ENCODE data around the gene SORT1. TPM values are rescaled to one million over a fixed set of nuclear protein-coding genes. Genes with fewer than 3 reads are reported as not detected.

Gene SORT1
- total and polyA plus RNA-seq, 2 of the 13 experiments (the other 11 are each of a cell fraction or from before 2014, with no cell fraction given), result 32.4 to 93.0 TPM

DNA sequence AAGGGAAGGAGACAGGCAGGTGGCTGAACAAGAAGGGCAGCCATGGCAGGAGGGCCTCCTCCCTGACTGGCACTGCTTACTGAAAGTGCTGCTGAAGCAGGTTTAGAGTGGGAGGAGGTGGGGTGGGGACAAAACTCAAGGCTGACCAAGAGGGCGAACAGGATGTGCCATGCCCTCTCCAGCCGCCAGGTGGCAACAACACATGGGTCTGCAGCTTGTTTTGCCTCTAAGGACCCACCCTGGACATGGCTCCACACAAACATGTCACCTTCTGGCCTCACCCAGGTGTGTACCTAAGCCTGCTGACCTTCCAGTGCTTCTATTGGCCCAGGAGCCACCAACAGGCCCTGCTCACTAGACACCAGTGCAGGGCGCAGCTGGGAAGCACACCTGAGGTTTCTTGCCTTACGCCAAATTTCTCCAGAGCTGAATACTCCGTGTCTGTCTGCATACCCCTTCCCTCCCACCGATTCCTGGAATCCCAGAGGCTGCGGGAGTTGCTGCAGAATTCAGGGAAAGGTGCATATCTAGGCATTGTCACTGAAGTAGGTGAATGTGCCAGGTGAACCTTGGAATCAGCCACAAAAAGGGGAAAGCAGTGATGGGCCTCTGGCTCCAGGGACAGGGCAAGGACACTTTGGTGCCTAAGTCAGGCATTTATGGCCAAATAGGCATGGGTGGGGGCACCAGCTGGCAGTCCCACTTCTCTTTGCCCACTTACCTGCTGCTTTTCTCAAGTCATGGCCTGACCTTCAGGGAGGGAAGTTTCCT lies 120.1 kb downstream of the SORT1 start (continued):
- no peak for TF ChIP-seq ZFP82 (CRISPR knock-in tag; IDR thresholded peaks at IDR 0.05; ENCODE audit: borderline replicate concordance)
- TF ChIP-seq, protein P1, sequence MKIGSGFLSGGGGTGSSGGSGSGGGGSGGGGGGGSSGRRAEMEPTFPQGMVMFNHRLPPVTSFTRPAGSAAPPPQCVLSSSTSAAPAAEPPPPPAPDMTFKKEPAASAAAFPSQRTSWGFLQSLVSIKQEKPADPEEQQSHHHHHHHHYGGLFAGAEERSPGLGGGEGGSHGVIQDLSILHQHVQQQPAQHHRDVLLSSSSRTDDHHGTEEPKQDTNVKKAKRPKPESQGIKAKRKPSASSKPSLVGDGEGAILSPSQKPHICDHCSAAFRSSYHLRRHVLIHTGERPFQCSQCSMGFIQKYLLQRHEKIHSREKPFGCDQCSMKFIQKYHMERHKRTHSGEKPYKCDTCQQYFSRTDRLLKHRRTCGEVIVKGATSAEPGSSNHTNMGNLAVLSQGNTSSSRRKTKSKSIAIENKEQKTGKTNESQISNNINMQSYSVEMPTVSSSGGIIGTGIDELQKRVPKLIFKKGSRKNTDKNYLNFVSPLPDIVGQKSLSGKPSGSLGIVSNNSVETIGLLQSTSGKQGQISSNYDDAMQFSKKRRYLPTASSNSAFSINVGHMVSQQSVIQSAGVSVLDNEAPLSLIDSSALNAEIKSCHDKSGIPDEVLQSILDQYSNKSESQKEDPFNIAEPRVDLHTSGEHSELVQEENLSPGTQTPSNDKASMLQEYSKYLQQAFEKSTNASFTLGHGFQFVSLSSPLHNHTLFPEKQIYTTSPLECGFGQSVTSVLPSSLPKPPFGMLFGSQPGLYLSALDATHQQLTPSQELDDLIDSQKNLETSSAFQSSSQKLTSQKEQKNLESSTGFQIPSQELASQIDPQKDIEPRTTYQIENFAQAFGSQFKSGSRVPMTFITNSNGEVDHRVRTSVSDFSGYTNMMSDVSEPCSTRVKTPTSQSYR (CRISPR knock-in tag; IDR thresholded peaks at IDR 0.05; ENCODE audit: borderline replicate concordance), result 0 out of 2 replicates have a peak, but pooled peaks have one; percentile 33
- TF ChIP-seq HOXA5 (CRISPR knock-in tag; IDR thresholded peaks at IDR 0.05), result no peak
- TF ChIP-seq ELF4 (CRISPR knock-in tag; IDR thresholded peaks at IDR 0.05; ENCODE audit: borderline replicate concordance), result no peak
- peak; percentile 56 for TF ChIP-seq POLR2G (IDR thresholded peaks at IDR 0.05; ENCODE audit: low read depth, low read length)
- 0 out of 2 replicates have a peak, but pooled peaks have one; percentile 39 for TF ChIP-seq KDM3A (CRISPR knock-in tag; IDR thresholded peaks at IDR 0.05; ENCODE audit: low read depth)
- no peak for TF ChIP-seq SRF (IDR thresholded peaks at IDR 0.05; ENCODE audit: low read depth, low read length)
- peak; percentile 31; the same call in 1 of the 2 replicates for TF ChIP-seq KLF11 (CRISPR knock-in tag; IDR thresholded peaks at IDR 0.05)
- TF ChIP-seq NR2F6 (IDR thresholded peaks at IDR 0.05), result no peak; the same call in 1 of the 2 replicates
- TF ChIP-seq NR2F6 (CRISPR knock-in tag; IDR thresholded peaks at IDR 0.05), result peak; percentile 72
- TF ChIP-seq ZFP36L1 (CRISPR knock-in tag; IDR thresholded peaks at IDR 0.05), result no peak
- no peak for TF ChIP-seq HNRNPH1 (optimal IDR thresholded peaks at IDR 0.05; ENCODE audit: low read depth, low read length)
- TF ChIP-seq, protein P2, sequence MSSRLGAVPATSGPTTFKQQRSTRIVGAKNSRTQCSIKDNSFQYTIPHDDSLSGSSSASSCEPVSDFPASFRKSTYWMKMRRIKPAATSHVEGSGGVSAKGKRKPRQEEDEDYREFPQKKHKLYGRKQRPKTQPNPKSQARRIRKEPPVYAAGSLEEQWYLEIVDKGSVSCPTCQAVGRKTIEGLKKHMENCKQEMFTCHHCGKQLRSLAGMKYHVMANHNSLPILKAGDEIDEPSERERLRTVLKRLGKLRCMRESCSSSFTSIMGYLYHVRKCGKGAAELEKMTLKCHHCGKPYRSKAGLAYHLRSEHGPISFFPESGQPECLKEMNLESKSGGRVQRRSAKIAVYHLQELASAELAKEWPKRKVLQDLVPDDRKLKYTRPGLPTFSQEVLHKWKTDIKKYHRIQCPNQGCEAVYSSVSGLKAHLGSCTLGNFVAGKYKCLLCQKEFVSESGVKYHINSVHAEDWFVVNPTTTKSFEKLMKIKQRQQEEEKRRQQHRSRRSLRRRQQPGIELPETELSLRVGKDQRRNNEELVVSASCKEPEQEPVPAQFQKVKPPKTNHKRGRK (CRISPR knock-in tag; IDR thresholded peaks at IDR 0.05), result 0 out of 2 replicates have a peak, but pooled peaks have one; percentile 24
- TF ChIP-seq NFRKB (IDR thresholded peaks at IDR 0.05), result no peak
- TF ChIP-seq NR3C1 (CRISPR knock-in tag; IDR thresholded peaks at IDR 0.05), result no peak
- peak; percentile 65; the same call in 1 of the 2 replicates for TF ChIP-seq RXRA (CRISPR knock-in tag; IDR thresholded peaks at IDR 0.05)
- TF ChIP-seq STAT5B (CRISPR knock-in tag; IDR thresholded peaks at IDR 0.05), result no peak
- TF ChIP-seq NFIC (IDR thresholded peaks at IDR 0.05; ENCODE audit: low read length), result no peak
- TF ChIP-seq, protein P3, sequence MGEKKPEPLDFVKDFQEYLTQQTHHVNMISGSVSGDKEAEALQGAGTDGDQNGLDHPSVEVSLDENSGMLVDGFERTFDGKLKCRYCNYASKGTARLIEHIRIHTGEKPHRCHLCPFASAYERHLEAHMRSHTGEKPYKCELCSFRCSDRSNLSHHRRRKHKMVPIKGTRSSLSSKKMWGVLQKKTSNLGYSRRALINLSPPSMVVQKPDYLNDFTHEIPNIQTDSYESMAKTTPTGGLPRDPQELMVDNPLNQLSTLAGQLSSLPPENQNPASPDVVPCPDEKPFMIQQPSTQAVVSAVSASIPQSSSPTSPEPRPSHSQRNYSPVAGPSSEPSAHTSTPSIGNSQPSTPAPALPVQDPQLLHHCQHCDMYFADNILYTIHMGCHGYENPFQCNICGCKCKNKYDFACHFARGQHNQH (CRISPR knock-in tag; IDR thresholded peaks at IDR 0.05), result no peak
- no peak for TF ChIP-seq ONECUT2 (CRISPR knock-in tag; IDR thresholded peaks at IDR 0.05)
- 0 out of 2 replicates have a peak, but pooled peaks have one; percentile 77 for TF ChIP-seq ZFP41 (CRISPR knock-in tag; IDR thresholded peaks at IDR 0.05; ENCODE audit: borderline replicate concordance)
- no peak for TF ChIP-seq ZNF136 (CRISPR knock-in tag; IDR thresholded peaks at IDR 0.05; ENCODE audit: low read depth)
- peak; percentile 94 for TF ChIP-seq ETV5 (CRISPR knock-in tag; IDR thresholded peaks at IDR 0.05; ENCODE audit: borderline replicate concordance)
- TF ChIP-seq, protein P4, sequence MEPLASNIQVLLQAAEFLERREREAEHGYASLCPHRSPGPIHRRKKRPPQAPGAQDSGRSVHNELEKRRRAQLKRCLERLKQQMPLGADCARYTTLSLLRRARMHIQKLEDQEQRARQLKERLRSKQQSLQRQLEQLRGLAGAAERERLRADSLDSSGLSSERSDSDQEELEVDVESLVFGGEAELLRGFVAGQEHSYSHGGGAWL (CRISPR knock-in tag; IDR thresholded peaks at IDR 0.05), result no peak
- no peak for TF ChIP-seq GABPA (IDR thresholded peaks at IDR 0.05; ENCODE audit: low read depth, low read length)
- TF ChIP-seq GABPA (CRISPR knock-in tag; IDR thresholded peaks at IDR 0.05; ENCODE audit: low read depth), result peak; percentile 68
